Esophagus squamous epithelium (tissue), 5 donors: ENCODE data around the gene OR2AK2. TPM values are rescaled to one million over a fixed set of nuclear protein-coding genes. Genes with fewer than 3 reads are reported as not detected.
"Not testable (repeated sequence)": the region's sequence is repeated elsewhere in the genome, so short reads cannot be mapped to it uniquely, and the experiment has no call there.

ENCODE experiments used
- DNase-seq: peaks from one replicate; lab custom pipeline; 2025; lab: John Stamatoyannopoulos, UW
- H3K27ac ChIP-seq, 4 donors: fragments of 200-600 bp; sonication (generic); one replicate each; pipeline ENCODE4 v1.5.1; 2016 to 2019; ENCODE audit warnings: mild to moderate bottlenecking in 1 of 4
- H3K27me3 ChIP-seq, 4 donors: fragments of 200-600 bp; sonication (generic); 1 replicate in 3 of 4; 2 replicates in 1 of 4; pipeline versions ENCODE4 v1.5.1 to v1.6.0; 2017 to 2021; ENCODE audit warnings: antibody characterized with exemption in 1 of 4
- H3K36me3 ChIP-seq, 3 donors: fragments of 200-600 bp; sonication (generic); one replicate each; pipeline ENCODE4 v1.5.1; 2016 to 2019
- H3K4me1 ChIP-seq, 3 donors: fragments of 200-600 bp; sonication (generic); one replicate each; pipeline ENCODE4 v1.5.1; 2017 to 2019
- H3K4me3 ChIP-seq, 4 donors: fragments of 200-600 bp; sonication (generic); 1 replicate in 3 of 4; 2 replicates in 1 of 4; pipeline ENCODE4 v1.5.1; 2016 to 2019; ENCODE audit warnings: mild to moderate bottlenecking in 2 of 4, moderate library complexity in 1 of 4
- H3K9me3 ChIP-seq, 3 donors: fragments of 200-600 bp; sonication (generic); one replicate each; pipeline ENCODE4 v1.5.1; 2016 to 2019
- POLR2A ChIP-seq, 4 donors: fragments of 450-650 bp; IDR thresholded peaks; one replicate each; pipeline ENCODE4 v1.6.1; 2017; ENCODE audit warnings: antibody characterized with exemption in 4 of 4, mild to moderate bottlenecking in 4 of 4, moderate library complexity in 3 of 4
- WGBS, 2 donors: methylation state at CpG; one replicate each; pipeline ENCODE4 v1.1.5; 2018; 5-methylcytosine and 5-hydroxymethylcytosine counted together
- intact Hi-C: fragments of 100-400 bp; cut with DNase I; formaldehyde crosslinking; loops from one replicate; pipeline ENCODE4 v1.15.0; 2022
- total RNA-seq, 4 donors: library from RNA; depleted of rRNA; stranded (reverse); fragments of >200 nt; gene quantifications; one replicate each; pipeline ENCODE4 v1.1.0, GENCODE V29; 2016
- TF ChIP-seq, protein P1 (sequence below), 6 experiments: fragments of 450-650 bp in 4 of 6; fragments of 200-600 bp in 2 of 6; sonication (generic) in 2 of 6; IDR thresholded peaks; one replicate each; pipeline ENCODE4 v1.5.1; 2016 to 2019; ENCODE audit warnings: antibody characterized with exemption in 6 of 6, mild to moderate bottlenecking in 4 of 6, moderate library complexity in 4 of 6
- donor health status: DM: yes; HTN: yes; CAD: no.

Gene OR2AK2
- total RNA-seq, 4 donors from 2014 or later, result not detected

DNA sequence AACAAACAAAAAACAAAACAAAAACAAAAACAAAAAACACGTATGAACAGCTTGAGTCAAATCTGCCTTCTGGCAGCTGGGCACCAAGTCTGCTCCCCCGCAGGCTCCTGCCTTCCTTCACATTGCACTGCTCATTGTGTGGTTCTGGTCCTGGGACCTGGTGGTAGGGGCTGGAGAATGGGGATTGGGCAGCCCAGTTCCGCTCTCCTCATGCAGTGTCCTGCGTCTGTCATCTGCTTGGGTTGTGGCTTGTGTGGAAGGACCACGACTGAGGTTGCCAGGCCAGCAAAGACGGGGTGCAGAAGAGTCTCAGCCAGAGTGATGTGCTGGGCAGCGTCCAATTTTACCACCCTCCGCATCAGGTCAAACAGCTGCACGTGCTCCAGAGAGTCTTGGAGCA, 29.3 kb upstream of the OR2AK2 start:
- Histone ChIP-seq H3K4me1 (no peaks in the 10 kb centered on the region), H3K27me3 (peaks cover 0 to 7% (median 0%) of the 10 kb centered on the region in 4 donors), H3K27ac (no peak overlapping the region), H3K4me3 (no peak overlapping the region), H3K9me3 (peaks cover 0 to 15% (median 6%) of the 10 kb centered on the region in 3 donors), H3K36me3 (no peaks in the 10 kb centered on the region)
- DNase-seq, result no peak
- intact Hi-C loops, result no loop called here
- TF ChIP-seq POLR2A (IDR thresholded peaks at IDR 0.05), result no peak
- TF ChIP-seq, protein P1, sequence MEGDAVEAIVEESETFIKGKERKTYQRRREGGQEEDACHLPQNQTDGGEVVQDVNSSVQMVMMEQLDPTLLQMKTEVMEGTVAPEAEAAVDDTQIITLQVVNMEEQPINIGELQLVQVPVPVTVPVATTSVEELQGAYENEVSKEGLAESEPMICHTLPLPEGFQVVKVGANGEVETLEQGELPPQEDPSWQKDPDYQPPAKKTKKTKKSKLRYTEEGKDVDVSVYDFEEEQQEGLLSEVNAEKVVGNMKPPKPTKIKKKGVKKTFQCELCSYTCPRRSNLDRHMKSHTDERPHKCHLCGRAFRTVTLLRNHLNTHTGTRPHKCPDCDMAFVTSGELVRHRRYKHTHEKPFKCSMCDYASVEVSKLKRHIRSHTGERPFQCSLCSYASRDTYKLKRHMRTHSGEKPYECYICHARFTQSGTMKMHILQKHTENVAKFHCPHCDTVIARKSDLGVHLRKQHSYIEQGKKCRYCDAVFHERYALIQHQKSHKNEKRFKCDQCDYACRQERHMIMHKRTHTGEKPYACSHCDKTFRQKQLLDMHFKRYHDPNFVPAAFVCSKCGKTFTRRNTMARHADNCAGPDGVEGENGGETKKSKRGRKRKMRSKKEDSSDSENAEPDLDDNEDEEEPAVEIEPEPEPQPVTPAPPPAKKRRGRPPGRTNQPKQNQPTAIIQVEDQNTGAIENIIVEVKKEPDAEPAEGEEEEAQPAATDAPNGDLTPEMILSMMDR (IDR thresholded peaks at IDR 0.05), result no peak
- 56 to 85% methylated on average over 2 to 3 of the region's 9 CpGs for WGBS, 2 donors

- H3K4me1 ChIP-seq, result no peaks in the 10 kb centered on the region
- no peak overlapping the region for H3K4me3 ChIP-seq
- peaks cover 0 to 7% (median 0%) of the 10 kb centered on the region in 4 donors for H3K27me3 ChIP-seq
- intact Hi-C loops, result no loop called here
- no peak overlapping the region for H3K27ac ChIP-seq
- DNase-seq, result no peak
- H3K36me3 ChIP-seq, result no peaks in the 10 kb centered on the region
- peaks cover 0 to 15% (median 6%) of the 10 kb centered on the region in 3 donors for H3K9me3 ChIP-seq
- WGBS, 2 donors, result 92 to 96% methylated on average over 12 to 18 of the region's 18 CpGs
- TF ChIP-seq, protein P1 (IDR thresholded peaks at IDR 0.05), result no peak
- no peak for TF ChIP-seq POLR2A (IDR thresholded peaks at IDR 0.05)
Observed at GRCh38 chr1:247936415-247936814, 28.6 kb upstream of the OR2AK2 start.

GRCh38 chr1:247936965-247937734, 27.9 kb upstream of the OR2AK2 start:
- TF ChIP-seq, protein P1 (IDR thresholded peaks at IDR 0.05), result peak in 5 of 6 experiments; percentile 20 to 87 (median 67)
- peak overlapping the region in 2 of 4 donors; percentile 27 to 67 for H3K4me3 ChIP-seq
- WGBS, 2 donors, result 7 to 24% methylated on average over 3 to 4 of the region's 44 CpGs

GRCh38 chr1:247942624-247943023, 22.4 kb upstream of the OR2AK2 start:
- intact Hi-C loops, result no loop called here
- H3K4me3 ChIP-seq, result no peak overlapping the region
- no peak overlapping the region for H3K27ac ChIP-seq
- no peaks in the 10 kb centered on the region for H3K36me3 ChIP-seq
- TF ChIP-seq, protein P1 (IDR thresholded peaks at IDR 0.05), result no peak
- TF ChIP-seq POLR2A (IDR thresholded peaks at IDR 0.05), result no peak
- DNase-seq, result no peak
- WGBS, 2 donors, result 80 to 84% methylated on average over 6 of the region's 6 CpGs
- no peaks in the 10 kb centered on the region for H3K27me3 ChIP-seq
- H3K9me3 ChIP-seq, result no peaks in the 10 kb centered on the region
- H3K4me1 ChIP-seq, result no peaks in the 10 kb centered on the region

More at GRCh38 chr1:247936965-247937734, 27.9 kb upstream of the OR2AK2 start:
- H3K36me3 ChIP-seq, H3K27me3 ChIP-seq, H3K27ac ChIP-seq, intact Hi-C loops, H3K4me1 ChIP-seq: not testable (repeated sequence)
- DNase-seq, result peak; percentile 3
- peaks cover 0 to 15% (median 6%) of the 10 kb centered on the region in 3 donors for H3K9me3 ChIP-seq

DNA sequence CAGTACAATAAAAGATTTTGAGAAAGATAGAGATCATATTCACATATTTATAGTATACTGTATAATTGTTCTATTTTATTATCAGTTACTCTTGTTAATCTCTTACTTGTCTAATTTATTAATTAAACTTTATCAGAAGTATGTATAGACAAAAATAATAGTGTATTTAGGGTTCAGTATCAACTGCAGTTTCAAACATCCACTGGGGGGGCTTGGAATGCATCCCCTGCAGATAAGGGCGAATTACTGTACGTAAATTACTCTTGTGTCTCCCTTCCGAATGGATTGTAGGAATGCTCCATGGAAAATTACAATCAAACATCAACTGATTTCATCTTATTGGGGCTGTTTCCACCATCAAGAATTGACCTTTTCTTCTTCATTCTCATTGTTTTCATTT, 16.5 kb upstream of the OR2AK2 start, which contains the start of gene OR2L8:
Gene OR2L8, plus strand, starts transcription at position 301 of the 400 bp plus-strand sequence. Its CDS starts 0 bp downstream, at position 301.
- intact Hi-C loops, result no loop called here
- Histone ChIP-seq H3K4me3 (no peak within 1 kb of the TSS), H3K9me3 (no peaks in the 10 kb centered on the region), H3K27ac (no peak within 1 kb of the TSS), H3K36me3 (no peaks in the 10 kb centered on the region), H3K4me1 (no peaks in the 10 kb centered on the region), H3K27me3 (no peaks in the 10 kb centered on the region)
- no peak for DNase-seq
- 83 to 84% methylated on average over 3 of the region's 3 CpGs for WGBS, 2 donors
- TF ChIP-seq POLR2A (IDR thresholded peaks at IDR 0.05), result no peak
